Measurements from ENCODE around the gene SLC29A2. TPM values are rescaled to one million over a fixed set of nuclear protein-coding genes. Genes with fewer than 3 reads are reported as not detected.

The SLC29A2 gene
- total and polyA plus RNA-seq, 2 donors (not counting 1 experiment from before 2014, with no cell fraction given): 0.17 to 1.7 TPM

- Histone ChIP-seq H2AFZ (ENCODE audit: low read length) (no peak overlapping the region), H3K4me2 (ENCODE audit: extremely low read depth, insufficient read depth, low read length) (peak overlapping the region; percentile 99), H3K27ac (ENCODE audit: insufficient read depth, low read length) (peak overlapping the region; percentile 97)
These were observed 55.4 kb downstream of the SLC29A2 start for GRCh38 chr11:66315921-66316811.

GRCh38 chr11:66315498-66315885 is 56.1 kb downstream of the SLC29A2 start:
- no peak overlapping the region for H2AFZ ChIP-seq (ENCODE audit: low read length)
- H3K9ac ChIP-seq (ENCODE audit: insufficient read depth, low read length): peak overlapping the region; percentile 85
- no peak for DNase-seq (ENCODE audit: low read depth in 2 of 2)
- H3K36me3 ChIP-seq (ENCODE audit: control insufficient read depth, insufficient read depth, low read length): peaks cover 7% of the 10 kb centered on the region
- peak overlapping the region; percentile 97 for H3K27ac ChIP-seq (ENCODE audit: insufficient read depth, low read length)
- peaks cover 33% of the 10 kb centered on the region for H3K79me2 ChIP-seq (ENCODE audit: control insufficient read depth, insufficient read depth, low read length)
- H3K9me3 ChIP-seq (ENCODE audit: control insufficient read depth, insufficient read depth, low read depth, low read length): no peaks in the 10 kb centered on the region
- peak overlapping the region; percentile 66 to 90 (median 82) for H3K4me3 ChIP-seq (replicated peaks in 1 of 4; ENCODE audit: control extremely low read depth in 1 of 4, insufficient read depth in 1 of 4, low read depth in 3 of 4, low read length in 4 of 4)
- TF ChIP-seq EZH2 (IDR thresholded peaks at IDR 0.05; ENCODE audit: low read length, missing control alignments) (no peak), CTCF (conservative IDR thresholded peaks at IDR 0.05 in 1 of 2, IDR thresholded peaks at IDR 0.05 in 1 of 2; ENCODE audit: low read depth in 1 of 2, low read length in 2 of 2) (no peak)
- no peaks in the 10 kb centered on the region for H4K20me1 ChIP-seq (ENCODE audit: control insufficient read depth, extremely low read depth, insufficient read depth, low read length)
- H3K4me2 ChIP-seq (ENCODE audit: extremely low read depth, insufficient read depth, low read length): peak overlapping the region; percentile 99
- H3K4me1 ChIP-seq (ENCODE audit: control insufficient read depth, extremely low read depth, insufficient read depth, low read length): peaks cover 19% of the 10 kb centered on the region
- no peaks in the 10 kb centered on the region for H3K27me3 ChIP-seq (ENCODE audit: control insufficient read depth, insufficient read depth, low read length)

More at GRCh38 chr11:66315921-66316811, 55.4 kb downstream of the SLC29A2 start:
- TF ChIP-seq CTCF (conservative IDR thresholded peaks at IDR 0.05 in 1 of 2, IDR thresholded peaks at IDR 0.05 in 1 of 2; ENCODE audit: low read depth in 1 of 2, low read length in 2 of 2): no peak
- no peak for TF ChIP-seq EZH2 (IDR thresholded peaks at IDR 0.05; ENCODE audit: low read length, missing control alignments)
- Histone ChIP-seq H3K9ac (ENCODE audit: insufficient read depth, low read length) (peak overlapping the region; percentile 85), H3K4me3 (replicated peaks in 1 of 4; ENCODE audit: control extremely low read depth in 1 of 4, insufficient read depth in 1 of 4, low read depth in 3 of 4, low read length in 4 of 4) (peak overlapping the region; percentile 66 to 90 (median 82)), H3K9me3 (ENCODE audit: control insufficient read depth, insufficient read depth, low read depth, low read length) (no peaks in the 10 kb centered on the region), H3K4me1 (ENCODE audit: control insufficient read depth, extremely low read depth, insufficient read depth, low read length) (peaks cover 19% of the 10 kb centered on the region), H3K36me3 (ENCODE audit: control insufficient read depth, insufficient read depth, low read length) (peaks cover 7% of the 10 kb centered on the region), H3K27me3 (ENCODE audit: control insufficient read depth, insufficient read depth, low read length) (no peaks in the 10 kb centered on the region), H4K20me1 (ENCODE audit: control insufficient read depth, extremely low read depth, insufficient read depth, low read length) (no peaks in the 10 kb centered on the region), H3K79me2 (ENCODE audit: control insufficient read depth, insufficient read depth, low read length) (peaks cover 33% of the 10 kb centered on the region)
- no peak for DNase-seq (ENCODE audit: low read depth in 2 of 2)

GRCh38 chr11:66314561-66315497 is 56.7 kb downstream of the SLC29A2 start:
- no peak overlapping the region for H2AFZ ChIP-seq (ENCODE audit: low read length)
- no peaks in the 10 kb centered on the region for H3K9me3 ChIP-seq (ENCODE audit: control insufficient read depth, insufficient read depth, low read depth, low read length)
- no peak for DNase-seq (ENCODE audit: low read depth in 2 of 2)
- H3K4me1 ChIP-seq (ENCODE audit: control insufficient read depth, extremely low read depth, insufficient read depth, low read length): peaks cover 19% of the 10 kb centered on the region
- TF ChIP-seq EZH2 (IDR thresholded peaks at IDR 0.05; ENCODE audit: low read length, missing control alignments): no peak
- no peak for TF ChIP-seq CTCF (conservative IDR thresholded peaks at IDR 0.05 in 1 of 2, IDR thresholded peaks at IDR 0.05 in 1 of 2; ENCODE audit: low read depth in 1 of 2, low read length in 2 of 2)
- peaks cover 33% of the 10 kb centered on the region for H3K79me2 ChIP-seq (ENCODE audit: control insufficient read depth, insufficient read depth, low read length)
- peaks cover 7% of the 10 kb centered on the region for H3K36me3 ChIP-seq (ENCODE audit: control insufficient read depth, insufficient read depth, low read length)
- H4K20me1 ChIP-seq (ENCODE audit: control insufficient read depth, extremely low read depth, insufficient read depth, low read length): no peaks in the 10 kb centered on the region
- H3K27me3 ChIP-seq (ENCODE audit: control insufficient read depth, insufficient read depth, low read length): no peaks in the 10 kb centered on the region
- peak overlapping the region; percentile 97 for H3K27ac ChIP-seq (ENCODE audit: insufficient read depth, low read length)
- peak overlapping the region; percentile 85 for H3K9ac ChIP-seq (ENCODE audit: insufficient read depth, low read length)
- peak overlapping the region; percentile 66 to 90 (median 82) for H3K4me3 ChIP-seq (replicated peaks in 1 of 4; ENCODE audit: control extremely low read depth in 1 of 4, insufficient read depth in 1 of 4, low read depth in 3 of 4, low read length in 4 of 4)
- peak overlapping the region; percentile 99 for H3K4me2 ChIP-seq (ENCODE audit: extremely low read depth, insufficient read depth, low read length)

Data from fibroblast of lung (primary cell).